22Rv1 (cell line): Measurements from ENCODE around the gene TMC7.

Experiments
- CTCF ChIP-seq: fragments of 450-650 bp; IDR thresholded peaks from 2 replicates; pipeline ENCODE4 v1.5.1; 2017; ENCODE audit warnings: mild to moderate bottlenecking
- ZFX ChIP-seq: fragments of 450-650 bp; IDR thresholded peaks from 2 replicates; pipeline ENCODE4 v1.6.1; 2017; ENCODE audit warnings: antibody characterized with exemption, borderline replicate concordance

GRCh38 chr16:19062706-19063105, 79.0 kb downstream of the TMC7 start:
- no peak for TF ChIP-seq CTCF
- no peak for TF ChIP-seq ZFX
